ENCODE measurements around the gene TIMM13. TPM values are rescaled to one million over a fixed set of nuclear protein-coding genes. Genes with fewer than 3 reads are reported as not detected.
"Not testable (repeated sequence)": the region's sequence is repeated elsewhere in the genome, so short reads cannot be mapped to it uniquely, and the experiment has no call there.

TIMM13 gene
- total RNA-seq, 1 donor from 2014 or later = 54.4 TPM

- DNase-seq (ENCODE audit: low read depth in 2 of 2) = no peak
Observed at GRCh38 chr19:2415281-2415972, 12.0 kb downstream of the TIMM13 start.

GRCh38 chr19:2413629-2414028 is 13.8 kb downstream of the TIMM13 start:
- no peak for DNase-seq (ENCODE audit: low read depth in 2 of 2)

GRCh38 chr19:2413159-2413558 is 14.2 kb downstream of the TIMM13 start:
- DNase-seq (ENCODE audit: low read depth in 2 of 2) = no peak

GRCh38 chr19:2412449-2412848 is 14.9 kb downstream of the TIMM13 start:
- no peak for DNase-seq (ENCODE audit: low read depth in 2 of 2)

- DNase-seq (ENCODE audit: low read depth in 2 of 2) = no peak
Observed at GRCh38 chr19:2411709-2412108, 15.7 kb downstream of the TIMM13 start.

- DNase-seq (ENCODE audit: low read depth in 2 of 2) = no peak
Observed at GRCh38 chr19:2410023-2410422, 17.4 kb downstream of the TIMM13 start.

GRCh38 chr19:2409352-2409912 is 18.0 kb downstream of the TIMM13 start:
- no peak for DNase-seq (ENCODE audit: low read depth in 2 of 2)

GRCh38 chr19:2408247-2408646 is 19.1 kb downstream of the TIMM13 start:
- DNase-seq (ENCODE audit: low read depth in 2 of 2) = no peak

- DNase-seq (ENCODE audit: low read depth in 2 of 2) = no peak
Observed at GRCh38 chr19:2399582-2399981, 27.8 kb downstream of the TIMM13 start.

- DNase-seq (ENCODE audit: low read depth in 2 of 2) = no peak
Observed at GRCh38 chr19:2398735-2399305, 28.6 kb downstream of the TIMM13 start.

- DNase-seq (ENCODE audit: low read depth in 2 of 2) = not testable (repeated sequence)
Observed at GRCh38 chr19:2397173-2397572, 30.2 kb downstream of the TIMM13 start.

- not testable (repeated sequence) for DNase-seq (ENCODE audit: low read depth in 2 of 2)
Observed at GRCh38 chr19:2395293-2395829, 32.0 kb downstream of the TIMM13 start.

- no peak for DNase-seq (ENCODE audit: low read depth in 2 of 2)
Observed at GRCh38 chr19:2394442-2395292, 32.7 kb downstream of the TIMM13 start.

GRCh38 chr19:2394054-2394441 is 33.3 kb downstream of the TIMM13 start:
- DNase-seq (ENCODE audit: low read depth in 2 of 2) = no peak

GRCh38 chr19:2392899-2393298 is 34.5 kb downstream of the TIMM13 start:
- DNase-seq (ENCODE audit: low read depth in 2 of 2) = not testable (repeated sequence)

GRCh38 chr19:2392366-2392765 is 35.0 kb downstream of the TIMM13 start:
- DNase-seq (ENCODE audit: low read depth in 2 of 2) = no peak

- peak; percentile 73 to 81 for DNase-seq (ENCODE audit: low read depth in 2 of 2)
Observed at GRCh38 chr19:2391118-2391725, 36.2 kb downstream of the TIMM13 start.

GRCh38 chr19:2389594-2389993 is 37.8 kb downstream of the TIMM13 start:
- no peak for DNase-seq (ENCODE audit: low read depth in 2 of 2)

- DNase-seq (ENCODE audit: low read depth in 2 of 2) = no peak
Observed at GRCh38 chr19:2387367-2388288, 39.8 kb downstream of the TIMM13 start.

GRCh38 chr19:2385053-2385721 is 42.2 kb downstream of the TIMM13 start:
- peak; percentile 20 to 52 for DNase-seq (ENCODE audit: low read depth in 2 of 2)

All from dermis microvascular lymphatic vessel endothelial cell (primary cell).